PFSK-1 (cell line): Measurements from ENCODE around the gene TNRC6B.

Experiments
- FOXP2 ChIP-seq: optimal IDR thresholded peaks from 2 replicates; pipeline ENCODE3; 2011; ENCODE audit warnings: borderline replicate concordance, control low read depth, inconsistent platforms; ENCODE audit not compliant: insufficient read depth; ENCODE audit errors: extremely low read length, extremely low read depth
- POLR2AphosphoS5 ChIP-seq: IDR thresholded peaks from 2 replicates; pipeline ENCODE4 v1.6.1; 2012; ENCODE audit warnings: low read depth, mild to moderate bottlenecking, control low read depth, low read length, moderate library complexity
- SIN3A ChIP-seq: IDR thresholded peaks from 2 replicates; pipeline ENCODE4 v1.6.1; 2012; ENCODE audit warnings: mild to moderate bottlenecking, low read length, moderate library complexity, borderline replicate concordance; ENCODE audit not compliant: insufficient read depth
- TAF1 ChIP-seq: IDR thresholded peaks from 2 replicates; pipeline ENCODE4 v1.6.1; 2012; ENCODE audit warnings: low read length, control low read depth, borderline replicate concordance; ENCODE audit not compliant: insufficient read depth
- TF ChIP-seq, protein P1 (sequence below), 2 experiments: IDR thresholded peaks; 2 replicates each; pipeline versions ENCODE4 v1.6.1 to v1.8.0; 2011 to 2012; ENCODE audit warnings: low read depth in 2 of 2, low read length in 2 of 2, control low read depth in 1 of 2, inconsistent platforms in 1 of 2, mild to moderate bottlenecking in 1 of 2, moderate library complexity in 1 of 2; ENCODE audit not compliant: insufficient read depth in 1 of 2

TNRC6B gene

GRCh38 chr22:40147388-40148176 lies 30.1 kb upstream of the TNRC6B start:
- TF ChIP-seq TAF1 (no peak), FOXP2 (no peak)
- TF ChIP-seq, protein P1, sequence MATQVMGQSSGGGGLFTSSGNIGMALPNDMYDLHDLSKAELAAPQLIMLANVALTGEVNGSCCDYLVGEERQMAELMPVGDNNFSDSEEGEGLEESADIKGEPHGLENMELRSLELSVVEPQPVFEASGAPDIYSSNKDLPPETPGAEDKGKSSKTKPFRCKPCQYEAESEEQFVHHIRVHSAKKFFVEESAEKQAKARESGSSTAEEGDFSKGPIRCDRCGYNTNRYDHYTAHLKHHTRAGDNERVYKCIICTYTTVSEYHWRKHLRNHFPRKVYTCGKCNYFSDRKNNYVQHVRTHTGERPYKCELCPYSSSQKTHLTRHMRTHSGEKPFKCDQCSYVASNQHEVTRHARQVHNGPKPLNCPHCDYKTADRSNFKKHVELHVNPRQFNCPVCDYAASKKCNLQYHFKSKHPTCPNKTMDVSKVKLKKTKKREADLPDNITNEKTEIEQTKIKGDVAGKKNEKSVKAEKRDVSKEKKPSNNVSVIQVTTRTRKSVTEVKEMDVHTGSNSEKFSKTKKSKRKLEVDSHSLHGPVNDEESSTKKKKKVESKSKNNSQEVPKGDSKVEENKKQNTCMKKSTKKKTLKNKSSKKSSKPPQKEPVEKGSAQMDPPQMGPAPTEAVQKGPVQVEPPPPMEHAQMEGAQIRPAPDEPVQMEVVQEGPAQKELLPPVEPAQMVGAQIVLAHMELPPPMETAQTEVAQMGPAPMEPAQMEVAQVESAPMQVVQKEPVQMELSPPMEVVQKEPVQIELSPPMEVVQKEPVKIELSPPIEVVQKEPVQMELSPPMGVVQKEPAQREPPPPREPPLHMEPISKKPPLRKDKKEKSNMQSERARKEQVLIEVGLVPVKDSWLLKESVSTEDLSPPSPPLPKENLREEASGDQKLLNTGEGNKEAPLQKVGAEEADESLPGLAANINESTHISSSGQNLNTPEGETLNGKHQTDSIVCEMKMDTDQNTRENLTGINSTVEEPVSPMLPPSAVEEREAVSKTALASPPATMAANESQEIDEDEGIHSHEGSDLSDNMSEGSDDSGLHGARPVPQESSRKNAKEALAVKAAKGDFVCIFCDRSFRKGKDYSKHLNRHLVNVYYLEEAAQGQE (IDR thresholded peaks at IDR 0.05; ENCODE audit: insufficient read depth in 1 of 2, low read depth in 2 of 2, low read length in 2 of 2), result no peak

GRCh38 chr22:40153192-40153591 lies 24.5 kb upstream of the TNRC6B start:
- TF ChIP-seq TAF1 (no peak), POLR2AphosphoS5 (no peak), SIN3A (no peak), FOXP2 (no peak)
- TF ChIP-seq, protein P1 (IDR thresholded peaks at IDR 0.05; ENCODE audit: insufficient read depth in 1 of 2, low read depth in 2 of 2, low read length in 2 of 2), result no peak

DNA sequence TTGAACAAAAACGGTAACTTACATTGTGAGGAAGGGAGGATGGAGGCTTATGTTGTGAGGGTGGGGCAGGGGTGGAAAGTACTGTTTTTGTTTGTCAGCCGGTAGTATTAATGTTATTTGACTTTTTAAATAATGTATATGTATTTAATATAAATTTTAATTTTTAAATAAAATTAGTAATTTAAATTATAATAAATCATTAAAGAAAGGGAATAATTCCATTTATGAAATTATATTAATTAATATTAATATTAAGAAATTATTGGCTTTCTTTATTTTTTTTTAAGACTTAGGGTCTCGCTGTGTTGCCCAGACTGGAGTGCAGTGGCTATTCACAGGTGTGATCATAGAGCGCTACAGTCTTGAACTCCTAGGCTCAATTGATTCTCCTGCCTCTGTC lies 24.0 kb upstream of the TNRC6B start:
- no peak for TF ChIP-seq POLR2AphosphoS5
- TF ChIP-seq, protein P1 (IDR thresholded peaks at IDR 0.05; ENCODE audit: insufficient read depth in 1 of 2, low read depth in 2 of 2, low read length in 2 of 2), result no peak
- no peak for TF ChIP-seq SIN3A

DNA sequence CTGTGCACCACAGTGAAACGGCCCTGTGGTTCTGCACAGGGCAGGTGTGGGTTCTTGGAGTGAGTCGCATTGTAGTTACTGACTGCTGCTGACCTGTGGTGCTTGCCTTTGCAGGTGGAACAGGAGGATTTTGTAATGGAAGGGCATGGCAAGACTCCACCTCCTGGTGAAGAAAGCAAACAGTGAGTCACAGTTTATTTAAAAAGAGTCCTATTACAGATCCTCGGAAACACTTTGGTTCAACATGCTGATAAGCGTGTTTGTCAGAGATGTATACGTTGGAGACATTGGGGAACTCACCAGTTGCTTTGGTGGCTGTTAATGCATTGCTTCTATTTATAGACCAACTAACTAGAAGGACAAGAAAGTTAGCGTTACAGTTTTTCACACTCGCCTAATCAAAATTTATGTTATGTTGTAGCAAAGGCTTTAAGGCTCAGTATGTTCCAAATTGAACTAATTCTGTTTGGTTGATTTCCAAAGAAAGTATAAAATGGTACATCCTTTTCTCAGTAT lies 21.7 kb upstream of the TNRC6B start:
- TF ChIP-seq SIN3A (no peak), FOXP2 (no peak), POLR2AphosphoS5 (no peak), TAF1 (no peak)
- TF ChIP-seq, protein P1 (IDR thresholded peaks at IDR 0.05; ENCODE audit: insufficient read depth in 1 of 2, low read depth in 2 of 2, low read length in 2 of 2), result no peak

DNA sequence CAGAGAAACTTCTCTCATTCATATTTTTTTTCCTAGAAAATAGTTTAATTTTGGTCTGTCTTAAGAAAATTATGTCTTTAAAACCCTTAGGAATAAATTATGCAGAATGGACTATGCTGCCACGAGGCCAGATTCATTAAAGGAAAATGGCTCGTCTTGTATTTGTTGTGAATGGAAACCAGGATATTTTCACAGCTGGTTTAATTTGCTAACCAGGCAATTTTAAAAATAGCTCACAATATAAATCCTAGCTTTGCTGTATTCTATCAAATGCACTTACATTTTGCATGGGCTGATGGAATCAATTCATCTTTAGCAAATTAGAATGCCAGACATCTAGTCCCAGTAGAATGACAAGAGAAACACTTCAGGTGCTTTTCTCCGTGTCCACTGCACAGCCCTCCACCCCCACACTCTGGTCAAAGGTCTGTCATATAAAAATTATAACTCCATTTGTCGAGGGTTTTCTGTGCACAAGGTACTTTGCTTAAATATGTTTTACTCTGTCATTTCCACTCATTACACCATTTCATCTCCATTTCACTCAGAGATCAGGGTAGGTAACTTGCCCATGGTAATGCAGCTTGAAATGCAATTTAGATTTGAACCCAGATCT lies 20.3 kb upstream of the TNRC6B start:
- TF ChIP-seq TAF1 (no peak), SIN3A (no peak), FOXP2 (no peak), POLR2AphosphoS5 (no peak)
- TF ChIP-seq, protein P1 (IDR thresholded peaks at IDR 0.05; ENCODE audit: insufficient read depth in 1 of 2, low read depth in 2 of 2, low read length in 2 of 2), result no peak
